ENCODE data around the gene MAN2A2. TPM values are rescaled to one million over a fixed set of nuclear protein-coding genes. Genes with fewer than 3 reads are reported as not detected.

Gene MAN2A2
- total and polyA plus RNA-seq, 2 donors (not counting 1 experiment from before 2014, with no cell fraction given): 11.3 to 36.0 TPM

DNA sequence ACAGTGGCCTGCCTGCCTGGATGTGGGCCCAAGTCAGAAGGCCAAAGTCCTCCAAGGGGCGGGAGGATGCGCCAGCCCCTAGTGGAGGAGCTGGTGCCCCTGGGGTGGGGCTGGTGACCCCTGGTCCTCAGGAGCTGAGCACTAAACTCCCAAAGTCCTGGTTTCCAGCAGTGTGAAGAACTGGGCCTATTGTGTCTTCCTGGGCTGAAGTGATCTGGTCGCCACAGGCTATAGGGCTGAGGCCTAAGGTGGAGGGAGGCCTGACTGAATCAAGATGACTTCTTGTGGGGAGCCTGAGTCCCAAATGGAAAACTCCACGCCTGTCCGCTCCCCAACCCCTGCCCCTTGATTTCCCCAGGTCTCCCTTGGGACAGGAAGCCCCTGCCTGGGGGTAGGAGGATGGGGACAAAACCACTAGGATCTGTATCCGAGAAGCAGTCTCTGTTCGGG lies 19.6 kb upstream of the MAN2A2 start:
- H2AFZ ChIP-seq (ENCODE audit: low read length): peak overlapping the region; percentile 16
- H3K4me2 ChIP-seq (ENCODE audit: extremely low read depth, insufficient read depth, low read length): peak overlapping the region; percentile 71
- H3K27ac ChIP-seq (ENCODE audit: insufficient read depth, low read length): peak overlapping the region; percentile 85
- no peaks in the 10 kb centered on the region for H3K9me3 ChIP-seq (ENCODE audit: control insufficient read depth, insufficient read depth, low read depth, low read length)
- H3K9ac ChIP-seq (ENCODE audit: insufficient read depth, low read length): peak overlapping the region; percentile 79
- no peaks in the 10 kb centered on the region for H3K27me3 ChIP-seq (ENCODE audit: control insufficient read depth, insufficient read depth, low read length)
- peaks cover 20% of the 10 kb centered on the region for H3K36me3 ChIP-seq (ENCODE audit: control insufficient read depth, insufficient read depth, low read length)
- no peak for TF ChIP-seq EZH2 (IDR thresholded peaks at IDR 0.05; ENCODE audit: low read length, missing control alignments)
- TF ChIP-seq, protein P1, sequence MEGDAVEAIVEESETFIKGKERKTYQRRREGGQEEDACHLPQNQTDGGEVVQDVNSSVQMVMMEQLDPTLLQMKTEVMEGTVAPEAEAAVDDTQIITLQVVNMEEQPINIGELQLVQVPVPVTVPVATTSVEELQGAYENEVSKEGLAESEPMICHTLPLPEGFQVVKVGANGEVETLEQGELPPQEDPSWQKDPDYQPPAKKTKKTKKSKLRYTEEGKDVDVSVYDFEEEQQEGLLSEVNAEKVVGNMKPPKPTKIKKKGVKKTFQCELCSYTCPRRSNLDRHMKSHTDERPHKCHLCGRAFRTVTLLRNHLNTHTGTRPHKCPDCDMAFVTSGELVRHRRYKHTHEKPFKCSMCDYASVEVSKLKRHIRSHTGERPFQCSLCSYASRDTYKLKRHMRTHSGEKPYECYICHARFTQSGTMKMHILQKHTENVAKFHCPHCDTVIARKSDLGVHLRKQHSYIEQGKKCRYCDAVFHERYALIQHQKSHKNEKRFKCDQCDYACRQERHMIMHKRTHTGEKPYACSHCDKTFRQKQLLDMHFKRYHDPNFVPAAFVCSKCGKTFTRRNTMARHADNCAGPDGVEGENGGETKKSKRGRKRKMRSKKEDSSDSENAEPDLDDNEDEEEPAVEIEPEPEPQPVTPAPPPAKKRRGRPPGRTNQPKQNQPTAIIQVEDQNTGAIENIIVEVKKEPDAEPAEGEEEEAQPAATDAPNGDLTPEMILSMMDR (conservative IDR thresholded peaks at IDR 0.05 in 1 of 2, IDR thresholded peaks at IDR 0.05 in 1 of 2; ENCODE audit: low read depth in 1 of 2, low read length in 2 of 2): no peak
- no peak for DNase-seq (ENCODE audit: low read depth in 2 of 2)
- peaks cover 17% of the 10 kb centered on the region for H3K4me1 ChIP-seq (ENCODE audit: control insufficient read depth, extremely low read depth, insufficient read depth, low read length)
- peak overlapping the region in 3 of 4 experiments; percentile 37 to 65 (median 56) for H3K4me3 ChIP-seq (replicated peaks in 1 of 4; ENCODE audit: control extremely low read depth in 1 of 4, insufficient read depth in 1 of 4, low read depth in 3 of 4, low read length in 4 of 4)
- H3K79me2 ChIP-seq (ENCODE audit: control insufficient read depth, insufficient read depth, low read length): peaks cover 5% of the 10 kb centered on the region
- H4K20me1 ChIP-seq (ENCODE audit: control insufficient read depth, extremely low read depth, insufficient read depth, low read length): no peaks in the 10 kb centered on the region

DNA sequence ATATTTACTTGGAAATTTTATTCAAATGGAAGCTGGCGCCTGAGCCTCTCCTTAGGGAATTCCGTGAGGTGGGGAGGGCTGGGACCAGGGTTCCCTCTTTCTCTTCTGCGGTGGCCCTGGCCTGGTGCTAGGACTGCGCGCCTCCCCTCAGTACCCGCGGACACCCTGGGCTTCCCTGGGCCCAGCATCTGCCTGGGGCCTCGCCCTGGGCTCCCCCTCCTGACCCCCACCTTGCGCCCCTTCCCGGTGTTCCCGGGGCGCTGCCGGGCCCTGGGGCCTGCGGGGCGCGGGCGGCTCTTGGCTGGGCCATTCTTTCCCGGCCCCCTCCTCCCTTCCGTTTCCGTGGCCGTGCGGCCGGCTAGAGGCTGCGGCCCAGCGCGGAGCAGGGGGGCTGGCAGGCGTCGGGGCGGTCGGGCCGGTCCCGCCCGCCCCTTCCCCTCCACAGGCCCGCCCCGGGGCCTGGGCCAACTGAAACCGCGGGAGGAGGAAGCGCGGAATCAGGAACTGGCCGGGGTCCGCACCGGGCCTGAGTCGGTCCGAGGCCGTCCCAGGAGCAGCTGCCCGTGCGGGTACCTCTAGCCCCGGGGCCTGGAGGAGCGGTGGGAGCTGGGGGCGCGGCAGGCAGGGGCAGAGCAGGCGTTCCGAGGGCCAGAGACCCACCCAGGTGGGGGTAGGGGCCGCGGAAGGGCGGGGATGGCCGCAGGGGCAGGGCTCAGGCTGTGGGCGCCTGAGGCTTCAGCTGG lies 19.0 kb upstream of the MAN2A2 start, which contains the start of gene FES:
Gene FES (plus strand): TSS at position 529 of the 743 bp plus-strand sequence. CDS start 542 bp downstream, outside the sequence.
- TF ChIP-seq, protein P1 (conservative IDR thresholded peaks at IDR 0.05 in 1 of 2, IDR thresholded peaks at IDR 0.05 in 1 of 2; ENCODE audit: low read depth in 1 of 2, low read length in 2 of 2): no peak
- TF ChIP-seq EZH2 (IDR thresholded peaks at IDR 0.05; ENCODE audit: low read length, missing control alignments): no peak
- peak within 1 kb of the TSS; percentile 37 to 65 (median 52) for H3K4me3 ChIP-seq (replicated peaks in 1 of 4; ENCODE audit: control extremely low read depth in 1 of 4, insufficient read depth in 1 of 4, low read depth in 3 of 4, low read length in 4 of 4)
- peak within 1 kb of the TSS; percentile 83 for H3K4me2 ChIP-seq (ENCODE audit: extremely low read depth, insufficient read depth, low read length)
- H2AFZ ChIP-seq (ENCODE audit: low read length): peak within 1 kb of the TSS; percentile 65
- peaks cover 5% of the 10 kb centered on the region for H3K79me2 ChIP-seq (ENCODE audit: control insufficient read depth, insufficient read depth, low read length)
- no peaks in the 10 kb centered on the region for H3K9me3 ChIP-seq (ENCODE audit: control insufficient read depth, insufficient read depth, low read depth, low read length)
- H3K27me3 ChIP-seq (ENCODE audit: control insufficient read depth, insufficient read depth, low read length): no peaks in the 10 kb centered on the region
- H3K4me1 ChIP-seq (ENCODE audit: control insufficient read depth, extremely low read depth, insufficient read depth, low read length): peaks cover 17% of the 10 kb centered on the region
- H3K27ac ChIP-seq (ENCODE audit: insufficient read depth, low read length): peak within 1 kb of the TSS; percentile 85
- H4K20me1 ChIP-seq (ENCODE audit: control insufficient read depth, extremely low read depth, insufficient read depth, low read length): no peaks in the 10 kb centered on the region
- DNase-seq (ENCODE audit: low read depth in 2 of 2): peak; percentile 47 to 60
- peak within 1 kb of the TSS; percentile 79 for H3K9ac ChIP-seq (ENCODE audit: insufficient read depth, low read length)
- peaks cover 16% of the 10 kb centered on the region for H3K36me3 ChIP-seq (ENCODE audit: control insufficient read depth, insufficient read depth, low read length)

DNA sequence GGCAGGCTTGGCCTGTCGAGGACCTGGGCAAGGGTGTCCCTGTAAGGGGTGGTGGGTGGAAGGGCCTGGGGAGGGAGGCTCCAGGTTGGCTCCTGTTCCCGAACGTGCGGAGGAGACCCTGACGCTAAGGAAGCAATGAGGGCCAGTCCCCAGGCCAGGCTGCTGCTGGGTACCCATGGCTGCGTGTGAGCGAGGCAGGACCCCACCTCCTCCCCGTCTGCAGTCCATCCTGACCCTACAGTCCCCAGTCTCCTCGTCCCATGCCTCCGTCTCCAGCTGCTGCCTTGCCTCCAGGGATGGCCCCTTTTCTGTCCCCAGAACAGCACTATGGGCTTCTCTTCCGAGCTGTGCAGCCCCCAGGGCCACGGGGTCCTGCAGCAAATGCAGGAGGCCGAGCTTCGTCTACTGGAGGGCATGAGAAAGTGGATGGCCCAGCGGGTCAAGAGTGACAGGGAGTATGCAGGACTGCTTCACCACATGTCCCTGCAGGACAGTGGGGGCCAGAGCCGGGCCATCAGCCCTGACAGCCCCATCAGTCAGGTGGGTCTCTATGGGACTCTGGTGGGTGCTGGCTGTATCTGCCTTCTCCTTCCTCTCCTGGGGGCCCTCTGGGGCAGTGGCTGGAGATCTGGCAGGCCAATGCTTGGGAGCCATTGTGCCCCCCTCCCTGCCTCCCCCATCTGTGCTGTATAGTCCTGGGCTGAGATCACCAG lies 18.2 kb upstream of the MAN2A2 start:
- H3K4me3 ChIP-seq (replicated peaks in 1 of 4; ENCODE audit: control extremely low read depth in 1 of 4, insufficient read depth in 1 of 4, low read depth in 3 of 4, low read length in 4 of 4): peak overlapping the region; percentile 23 to 65 (median 52)
- H3K79me2 ChIP-seq (ENCODE audit: control insufficient read depth, insufficient read depth, low read length): peaks cover 5% of the 10 kb centered on the region
- peak overlapping the region; percentile 65 for H2AFZ ChIP-seq (ENCODE audit: low read length)
- H3K9me3 ChIP-seq (ENCODE audit: control insufficient read depth, insufficient read depth, low read depth, low read length): no peaks in the 10 kb centered on the region
- H3K9ac ChIP-seq (ENCODE audit: insufficient read depth, low read length): peak overlapping the region; percentile 79
- H3K27ac ChIP-seq (ENCODE audit: insufficient read depth, low read length): peak overlapping the region; percentile 85
- DNase-seq (ENCODE audit: low read depth in 2 of 2): no peak
- TF ChIP-seq, protein P1 (conservative IDR thresholded peaks at IDR 0.05 in 1 of 2, IDR thresholded peaks at IDR 0.05 in 1 of 2; ENCODE audit: low read depth in 1 of 2, low read length in 2 of 2): no peak
- no peak for TF ChIP-seq EZH2 (IDR thresholded peaks at IDR 0.05; ENCODE audit: low read length, missing control alignments)
- H3K27me3 ChIP-seq (ENCODE audit: control insufficient read depth, insufficient read depth, low read length): no peaks in the 10 kb centered on the region
- peaks cover 17% of the 10 kb centered on the region for H3K4me1 ChIP-seq (ENCODE audit: control insufficient read depth, extremely low read depth, insufficient read depth, low read length)
- no peaks in the 10 kb centered on the region for H4K20me1 ChIP-seq (ENCODE audit: control insufficient read depth, extremely low read depth, insufficient read depth, low read length)
- H3K36me3 ChIP-seq (ENCODE audit: control insufficient read depth, insufficient read depth, low read length): peaks cover 14% of the 10 kb centered on the region
- peak overlapping the region; percentile 83 for H3K4me2 ChIP-seq (ENCODE audit: extremely low read depth, insufficient read depth, low read length)
